Measurements from ENCODE around the gene ARID1B.

Gene ARID1B

DNA sequence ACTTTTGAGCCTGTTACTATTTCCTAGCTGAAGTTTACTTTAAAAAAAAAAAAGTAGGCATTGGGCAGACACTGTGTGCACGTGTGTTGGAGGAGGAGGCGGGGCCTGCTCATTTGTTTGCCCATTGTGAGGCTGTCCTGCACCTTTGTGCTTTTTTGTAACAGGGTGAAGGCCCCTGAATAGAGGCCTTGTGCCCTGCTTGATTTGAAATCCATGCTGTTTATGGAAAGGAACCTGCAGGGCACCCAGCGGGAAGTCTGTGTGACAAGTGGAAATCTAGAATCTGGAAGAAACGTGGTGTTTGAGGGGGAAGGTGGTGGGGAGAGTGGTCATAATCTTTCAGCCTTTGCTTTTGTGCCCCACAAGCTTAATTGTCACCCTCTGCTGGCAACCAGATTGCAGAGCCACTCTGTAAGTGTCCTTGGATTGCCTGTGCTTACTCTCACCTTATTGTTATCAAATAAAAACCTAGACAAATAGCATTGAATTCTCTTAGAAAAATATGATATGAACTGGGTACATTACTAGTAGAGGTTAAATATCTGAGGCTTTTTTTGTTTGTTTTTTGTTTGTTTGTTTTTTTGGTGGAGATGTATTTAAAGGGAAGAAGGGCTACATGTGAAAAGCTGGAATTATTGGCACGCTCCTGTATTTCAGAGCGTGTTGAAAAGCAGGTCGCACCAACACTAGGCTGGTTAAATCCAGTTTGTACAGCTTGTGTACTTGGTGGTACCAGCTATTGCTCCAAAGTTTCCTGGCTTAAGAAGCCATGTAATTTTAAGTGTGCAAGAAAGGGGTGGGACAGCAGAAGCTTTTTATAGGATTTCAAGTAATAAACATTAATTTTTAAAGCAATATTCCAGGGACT is 156.3 kb downstream of the ARID1B start (continued):
- TF ChIP-seq ZNF324 (tag by site-specific recombination; IDR thresholded peaks at IDR 0.05) (no peak), ZNF549 (tag by site-specific recombination; IDR thresholded peaks at IDR 0.05) (no peak), ZSCAN23 (tag by site-specific recombination; IDR thresholded peaks at IDR 0.05) (no peak), ZNF530 (tag by site-specific recombination; IDR thresholded peaks at IDR 0.05; ENCODE audit: low read depth) (no peak), GFI1B (tag by site-specific recombination; IDR thresholded peaks at IDR 0.05) (peak; percentile 72), ZSCAN16 (tag by site-specific recombination; IDR thresholded peaks at IDR 0.05) (no peak), ZNF223 (tag by site-specific recombination; IDR thresholded peaks at IDR 0.05) (no peak; the same call in 1 of the 2 replicates), PATZ1 (tag by site-specific recombination; IDR thresholded peaks at IDR 0.05) (peak; percentile 59), ZNF24 (tag by site-specific recombination; IDR thresholded peaks at IDR 0.05) (no peak), ZBTB1 (tag by site-specific recombination; IDR thresholded peaks at IDR 0.05) (no peak), BCL11A (tag by site-specific recombination; IDR thresholded peaks at IDR 0.05; ENCODE audit: low read depth) (no peak), ZNF146 (tag by site-specific recombination; IDR thresholded peaks at IDR 0.05) (no peak), ZNF544 (tag by site-specific recombination; IDR thresholded peaks at IDR 0.05) (no peak), ZNF248 (tag by site-specific recombination; IDR thresholded peaks at IDR 0.05) (no peak), ZBTB21 (tag by site-specific recombination; IDR thresholded peaks at IDR 0.05) (no peak), SETDB1 (IDR thresholded peaks at IDR 0.05; ENCODE audit: insufficient read length, low read length) (no peak), ZNF792 (tag by site-specific recombination; IDR thresholded peaks at IDR 0.05) (0 out of 2 replicates have a peak, but pooled peaks have one; percentile 63), ZNF843 (tag by site-specific recombination; IDR thresholded peaks at IDR 0.05) (no peak), PRDM1 (tag by site-specific recombination; IDR thresholded peaks at IDR 0.05) (peak; percentile 90), ZNF426 (tag by site-specific recombination; IDR thresholded peaks at IDR 0.05) (no peak), ZNF518A (tag by site-specific recombination; conservative IDR thresholded peaks at IDR 0.05; ENCODE audit: low read depth) (no peak), ZBTB44 (tag by site-specific recombination; IDR thresholded peaks at IDR 0.05) (no peak), ZNF747 (tag by site-specific recombination; IDR thresholded peaks at IDR 0.05) (no peak), TCF7L2 (IDR thresholded peaks at IDR 0.05; ENCODE audit: borderline replicate concordance, low read depth, low read length) (no peak), ZNF561 (tag by site-specific recombination; IDR thresholded peaks at IDR 0.05; ENCODE audit: borderline replicate concordance) (peak; percentile 65), ZNF302 (tag by site-specific recombination; IDR thresholded peaks at IDR 0.05; ENCODE audit: low read depth) (no peak)
- TF ChIP-seq, protein P1, sequence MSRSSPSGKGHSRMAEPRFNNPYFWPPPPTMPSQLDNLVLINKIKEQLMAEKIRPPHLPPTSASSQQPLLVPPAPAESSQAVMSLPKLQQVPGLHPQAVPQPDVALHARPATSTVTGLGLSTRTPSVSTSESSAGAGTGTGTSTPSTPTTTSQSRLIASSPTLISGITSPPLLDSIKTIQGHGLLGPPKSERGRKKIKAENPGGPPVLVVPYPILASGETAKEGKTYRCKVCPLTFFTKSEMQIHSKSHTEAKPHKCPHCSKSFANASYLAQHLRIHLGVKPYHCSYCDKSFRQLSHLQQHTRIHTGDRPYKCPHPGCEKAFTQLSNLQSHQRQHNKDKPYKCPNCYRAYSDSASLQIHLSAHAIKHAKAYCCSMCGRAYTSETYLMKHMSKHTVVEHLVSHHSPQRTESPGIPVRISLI (tag by site-specific recombination; IDR thresholded peaks at IDR 0.05), result peak; percentile 89
- TF ChIP-seq, protein P2, sequence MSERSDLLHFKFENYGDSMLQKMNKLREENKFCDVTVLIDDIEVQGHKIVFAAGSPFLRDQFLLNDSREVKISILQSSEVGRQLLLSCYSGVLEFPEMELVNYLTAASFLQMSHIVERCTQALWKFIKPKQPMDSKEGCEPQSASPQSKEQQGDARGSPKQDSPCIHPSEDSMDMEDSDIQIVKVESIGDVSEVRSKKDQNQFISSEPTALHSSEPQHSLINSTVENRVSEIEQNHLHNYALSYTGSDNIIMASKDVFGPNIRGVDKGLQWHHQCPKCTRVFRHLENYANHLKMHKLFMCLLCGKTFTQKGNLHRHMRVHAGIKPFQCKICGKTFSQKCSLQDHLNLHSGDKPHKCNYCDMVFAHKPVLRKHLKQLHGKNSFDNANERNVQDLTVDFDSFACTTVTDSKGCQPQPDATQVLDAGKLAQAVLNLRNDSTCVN (tag by site-specific recombination; optimal IDR thresholded peaks at IDR 0.05), result no peak

Data from HEK293 (cell line).